GM19395 (cell line): ENCODE data around the gene PTPRD.

Experiments
- ATAC-seq: cut with Tn5 transposase; IDR thresholded peaks from one replicate; pipeline ENCODE4 v1.9.1; 2021; ENCODE audit warnings: mild to moderate bottlenecking, moderate library complexity; ENCODE audit not compliant: unreplicated experiment

Gene PTPRD

DNA sequence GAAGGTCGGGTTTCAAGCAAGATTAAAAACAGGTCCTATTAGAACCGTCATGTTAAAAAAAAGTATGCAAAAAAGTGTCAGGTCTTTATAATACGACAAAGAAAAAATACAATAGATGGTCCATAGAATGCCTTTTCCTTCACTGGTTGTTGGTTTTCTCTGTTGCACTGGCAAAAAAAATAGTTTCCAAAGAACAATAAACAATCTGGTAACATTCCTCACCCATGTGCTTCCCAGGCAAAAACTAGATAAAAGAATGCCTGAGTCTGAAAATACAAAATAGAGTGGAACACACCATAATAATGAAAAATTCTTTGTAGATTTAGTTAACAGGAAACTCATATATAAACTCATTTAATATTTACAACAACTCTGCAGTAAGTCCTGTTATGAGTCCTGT lies 2223.3 kb downstream of the PTPRD start:
- no peak for ATAC-seq

DNA sequence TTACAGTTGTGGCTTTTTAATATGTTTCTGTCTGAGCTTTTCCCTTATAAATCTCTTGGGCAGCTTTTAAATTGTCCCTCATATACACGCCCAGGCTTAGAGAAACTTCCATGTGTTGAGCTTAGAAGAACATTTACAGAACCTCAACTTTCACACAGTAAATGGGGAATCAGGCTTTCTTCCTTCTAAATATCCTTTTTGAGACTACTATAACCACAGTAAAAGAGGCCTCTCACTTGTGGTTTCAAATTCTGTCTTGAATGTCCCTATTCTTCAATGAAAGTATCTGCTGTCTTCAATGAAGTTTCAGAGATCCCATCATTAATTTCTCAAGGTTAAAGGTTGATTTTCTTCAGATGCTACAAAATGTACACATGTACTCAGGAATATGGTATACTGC lies 2224.7 kb downstream of the PTPRD start:
- no peak for ATAC-seq

DNA sequence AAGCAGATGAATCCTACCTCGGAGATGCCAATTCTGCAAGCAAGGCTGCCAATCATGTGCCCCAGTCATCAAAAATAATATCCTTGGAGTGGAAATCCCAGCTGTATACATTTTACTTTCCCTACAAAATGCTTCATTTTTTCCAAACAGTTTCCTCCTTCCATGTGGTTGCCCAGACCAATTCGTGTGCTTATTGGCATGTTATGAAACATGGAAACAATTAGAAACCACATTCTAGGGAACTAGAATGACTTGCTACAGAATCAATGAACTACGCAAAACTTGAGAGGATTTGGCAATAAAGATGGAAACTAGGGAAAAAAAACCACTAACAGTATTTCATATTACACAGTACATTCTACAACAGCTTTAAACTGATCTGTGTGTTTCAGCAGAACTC lies 2228.7 kb downstream of the PTPRD start:
- no peak for ATAC-seq

DNA sequence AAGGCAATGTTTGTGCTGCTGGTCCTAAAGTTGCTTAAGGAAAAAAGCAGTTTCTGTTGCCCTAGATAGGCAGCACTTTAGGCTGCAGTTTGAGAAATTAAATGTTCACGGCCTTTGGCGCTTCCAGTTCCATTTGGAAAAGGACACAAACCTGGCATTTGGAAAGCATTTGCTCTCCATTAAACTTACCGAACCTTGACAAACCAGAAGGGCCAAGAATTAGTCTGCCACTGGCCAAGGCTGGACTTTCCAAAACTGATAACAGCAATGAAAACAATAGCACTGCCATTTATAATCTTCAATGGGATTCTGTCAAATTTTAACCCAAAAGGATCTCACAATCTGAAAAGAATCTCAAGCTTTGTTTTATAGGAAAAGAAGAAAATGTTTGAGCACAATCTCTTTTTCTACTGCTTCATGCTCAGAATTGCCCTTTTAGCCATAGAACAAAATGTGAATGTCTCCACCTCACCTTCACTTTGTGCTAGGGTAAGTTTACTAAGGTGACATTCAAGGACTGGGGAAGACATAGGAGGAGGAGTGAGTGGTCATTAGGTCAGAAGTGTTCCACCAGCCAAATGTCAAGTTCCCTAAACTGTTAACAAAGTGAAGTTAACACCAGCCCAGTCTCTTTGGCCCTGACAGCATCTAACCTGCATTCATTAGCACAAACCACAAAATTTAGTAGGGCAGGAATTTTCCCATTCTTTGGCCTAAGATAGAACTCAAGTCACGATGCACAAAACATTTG lies 2229.8 kb downstream of the PTPRD start:
- no peak for ATAC-seq

DNA sequence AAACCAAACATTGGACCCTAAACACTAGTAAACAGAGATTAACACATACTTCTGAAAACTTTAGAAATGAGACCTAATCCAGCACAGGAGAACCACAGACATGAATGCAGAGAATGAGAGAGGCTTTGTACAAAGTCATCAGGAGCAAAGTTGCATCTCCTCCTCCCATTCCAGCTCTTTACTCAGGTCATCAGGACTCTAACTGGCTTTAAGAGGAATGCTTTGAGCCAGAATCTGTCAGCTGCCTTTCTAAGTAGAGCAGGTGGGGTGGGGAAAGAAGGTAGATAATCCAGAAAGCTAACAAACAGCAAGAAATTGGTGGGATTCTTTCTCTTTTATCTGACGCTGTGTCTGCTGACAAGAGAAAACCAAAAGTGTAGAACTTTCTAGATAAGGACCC lies 2230.5 kb downstream of the PTPRD start:
- no peak for ATAC-seq

DNA sequence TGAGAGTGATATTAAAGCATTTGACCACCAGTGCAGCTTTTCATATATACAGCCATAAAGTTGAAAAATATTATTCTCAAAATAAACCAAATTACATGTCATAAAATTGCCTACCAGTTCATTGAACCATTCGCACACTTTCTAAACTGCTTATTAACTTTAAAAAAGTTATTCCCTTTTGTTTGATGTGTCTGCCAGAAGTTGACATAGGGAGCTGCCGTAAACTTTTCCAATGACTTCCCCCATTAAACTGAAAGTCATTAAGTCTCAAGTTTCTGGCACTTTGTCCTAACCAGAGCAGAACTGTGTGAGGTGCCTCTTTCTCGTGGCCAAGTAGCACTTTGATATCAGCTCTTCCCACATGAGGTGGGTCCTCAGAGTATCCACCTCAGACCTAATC lies 2231.2 kb downstream of the PTPRD start:
- ATAC-seq = no peak

DNA sequence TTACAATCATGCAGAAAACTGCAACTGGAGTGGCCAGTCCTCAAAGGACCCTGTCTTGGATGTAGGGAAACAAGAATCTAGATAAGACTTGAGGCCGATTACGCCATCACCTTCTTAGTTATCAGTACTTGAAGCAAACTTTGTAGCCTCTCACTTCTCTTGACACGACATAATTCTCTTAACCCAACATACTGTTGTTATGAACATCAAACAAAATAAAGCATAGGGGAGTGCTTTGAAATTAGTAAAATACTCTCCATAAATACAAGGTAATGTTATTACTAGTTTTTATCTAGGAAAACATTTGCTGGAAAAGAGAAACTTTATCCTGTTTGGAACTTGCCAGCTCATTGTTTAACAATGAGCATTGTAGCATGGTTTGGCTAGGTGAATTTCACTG lies 2238.3 kb downstream of the PTPRD start:
- ATAC-seq = no peak

DNA sequence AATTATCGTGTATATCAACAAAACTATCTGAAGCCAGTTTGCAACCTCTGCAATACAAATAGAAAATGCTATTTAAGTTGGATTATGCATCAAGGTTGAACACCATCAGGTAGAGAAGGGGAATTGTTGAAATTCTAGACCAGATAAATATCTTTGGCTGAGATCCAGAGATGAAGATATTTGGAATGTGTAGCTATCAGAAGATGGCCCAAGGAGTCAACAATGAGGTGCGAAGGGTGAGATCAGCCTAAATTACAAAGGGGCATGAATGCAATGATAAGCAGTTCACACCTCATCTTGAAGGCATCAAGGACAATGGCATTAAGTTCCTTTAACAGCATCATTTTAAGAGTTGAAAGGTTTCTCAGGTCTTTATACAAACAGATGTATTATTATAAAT lies 2241.1 kb downstream of the PTPRD start:
- ATAC-seq = no peak

DNA sequence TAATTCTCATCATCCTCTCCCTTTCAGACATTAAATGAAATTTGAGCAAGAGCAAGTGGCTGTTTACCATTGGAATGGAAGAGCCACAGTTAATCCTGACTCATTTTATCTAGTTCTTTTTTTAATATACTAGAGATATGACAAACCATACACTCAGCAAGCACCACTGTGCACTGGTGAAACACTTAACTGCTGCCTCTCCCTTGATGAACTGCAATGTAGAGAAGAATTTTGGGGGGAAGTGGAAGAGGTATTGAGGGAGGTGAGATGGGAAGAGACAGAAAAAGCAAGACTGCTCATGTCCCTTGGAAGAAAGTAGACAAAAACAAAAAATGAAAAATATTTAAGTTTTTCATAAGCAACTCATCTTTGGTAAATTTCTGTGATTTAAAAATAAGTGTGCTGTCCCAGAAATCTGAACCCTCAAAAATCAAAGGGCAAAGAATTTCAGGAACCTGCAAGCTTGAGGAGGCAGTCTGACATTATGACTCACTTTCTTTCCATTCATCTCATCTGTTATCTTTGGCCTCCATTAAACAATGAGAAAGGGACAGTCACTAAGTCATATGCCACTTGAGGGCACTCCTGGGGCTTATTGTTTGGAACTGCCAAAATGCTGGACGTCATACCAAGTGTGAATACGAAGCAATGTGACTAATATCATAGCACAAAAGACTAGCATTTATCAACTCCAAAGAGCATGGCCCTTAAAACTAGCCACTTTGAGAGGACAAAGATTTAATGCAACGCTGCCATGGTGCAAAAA lies 2246.5 kb downstream of the PTPRD start:
- ATAC-seq = no peak

DNA sequence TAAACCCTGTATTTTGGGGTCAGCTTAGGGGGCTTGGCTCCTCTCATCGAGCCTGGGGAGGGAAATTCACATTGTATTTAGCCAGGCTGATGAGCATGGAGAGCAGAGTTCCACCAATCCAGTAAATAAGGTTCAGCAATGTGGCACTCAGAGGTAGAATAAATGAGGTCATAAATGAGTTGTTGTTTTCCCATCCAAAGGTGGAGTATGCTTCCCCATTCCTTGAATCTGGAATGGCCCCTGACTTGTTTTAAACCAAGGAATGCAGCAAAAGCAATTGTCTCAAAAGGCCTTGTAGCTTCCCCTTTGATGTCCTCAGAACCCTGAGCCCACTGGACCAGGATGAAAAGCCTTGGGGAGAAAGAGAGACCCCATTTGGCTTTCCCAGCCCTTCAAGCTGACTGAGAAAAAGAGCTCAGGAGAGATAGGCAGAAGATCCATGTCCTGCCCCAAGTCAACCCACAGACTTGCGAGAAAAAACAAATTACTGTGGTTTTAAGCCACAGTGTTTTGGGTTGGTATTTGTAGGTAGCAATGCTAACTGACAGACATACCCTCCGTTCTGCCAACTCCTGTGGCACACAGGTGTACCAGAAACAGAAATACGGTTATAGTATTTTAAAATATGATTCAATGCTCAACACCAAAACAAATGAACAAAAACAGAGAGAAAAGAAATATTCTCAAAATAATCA lies 2247.2 kb downstream of the PTPRD start:
- ATAC-seq = no peak

DNA sequence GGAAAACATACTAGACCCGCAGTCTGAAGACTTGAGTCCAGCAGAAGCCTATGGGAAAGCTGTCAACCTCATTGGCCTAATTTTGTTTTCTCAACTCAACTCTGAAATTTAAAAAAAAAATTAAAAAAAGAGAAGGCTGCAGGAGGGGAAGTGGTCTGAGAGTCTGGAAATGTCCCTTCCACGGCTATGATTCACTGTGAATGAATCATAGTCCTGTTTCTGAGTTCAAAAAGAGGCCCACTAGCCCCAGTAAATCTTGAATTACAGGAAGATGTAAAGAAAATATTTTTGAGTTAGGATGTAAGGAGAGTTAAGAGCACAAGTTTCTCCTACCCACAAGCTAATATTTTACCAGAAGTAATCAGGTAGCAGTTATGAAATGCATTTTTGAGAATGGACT lies 2247.8 kb downstream of the PTPRD start:
- ATAC-seq = no peak

DNA sequence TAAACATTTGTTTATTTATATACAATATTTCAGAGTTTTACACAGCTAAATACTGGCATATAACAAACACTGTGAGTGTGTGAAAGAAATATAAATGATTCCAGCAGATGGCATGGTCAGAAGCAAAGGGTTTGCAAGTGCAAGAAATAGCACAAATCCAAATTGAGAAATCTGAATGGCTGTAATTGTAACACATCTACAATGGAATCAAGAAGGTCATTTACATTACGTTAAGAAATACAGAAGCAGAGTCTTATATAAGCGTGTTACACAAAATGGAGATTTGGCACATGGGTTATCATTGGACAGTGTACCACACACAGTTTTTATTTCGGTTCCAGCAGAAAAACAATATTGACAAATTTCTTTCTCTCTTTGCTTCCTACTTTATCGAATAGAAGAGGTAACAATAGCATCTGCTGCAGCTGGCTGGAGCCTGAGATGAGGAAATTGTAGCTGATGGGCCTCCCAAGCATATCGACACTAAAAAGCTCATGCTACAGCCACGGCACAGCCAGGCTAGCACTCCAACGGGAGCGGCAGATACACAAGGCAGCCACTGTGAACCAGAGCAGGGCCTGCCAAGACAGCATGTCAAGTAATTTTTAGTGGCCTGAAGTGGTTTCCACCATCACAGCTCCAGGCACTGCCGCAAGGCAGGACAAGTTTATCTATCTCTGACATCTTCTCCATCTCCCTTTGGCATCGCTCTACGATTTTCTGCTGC lies 2248.6 kb downstream of the PTPRD start:
- ATAC-seq = no peak

DNA sequence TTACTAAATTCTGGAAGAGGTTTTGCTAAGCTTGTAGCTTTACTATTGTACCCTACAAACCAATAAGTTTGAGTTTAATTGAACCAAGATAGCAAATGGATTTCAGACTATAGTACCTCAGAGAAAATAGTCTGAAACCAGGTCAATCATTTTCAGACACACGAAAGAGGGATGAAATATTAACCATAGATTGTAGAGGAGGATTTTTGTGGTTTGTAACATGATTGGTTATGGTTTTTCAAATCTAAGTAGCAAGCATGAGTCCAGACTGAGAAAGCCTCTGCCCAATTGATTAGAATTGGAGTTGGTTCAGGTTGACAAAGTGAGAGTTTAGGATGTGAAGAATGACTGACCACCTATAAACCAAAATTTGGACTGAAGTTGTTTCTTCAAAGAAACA lies 2250.6 kb downstream of the PTPRD start:
- ATAC-seq = peak; percentile 66

DNA sequence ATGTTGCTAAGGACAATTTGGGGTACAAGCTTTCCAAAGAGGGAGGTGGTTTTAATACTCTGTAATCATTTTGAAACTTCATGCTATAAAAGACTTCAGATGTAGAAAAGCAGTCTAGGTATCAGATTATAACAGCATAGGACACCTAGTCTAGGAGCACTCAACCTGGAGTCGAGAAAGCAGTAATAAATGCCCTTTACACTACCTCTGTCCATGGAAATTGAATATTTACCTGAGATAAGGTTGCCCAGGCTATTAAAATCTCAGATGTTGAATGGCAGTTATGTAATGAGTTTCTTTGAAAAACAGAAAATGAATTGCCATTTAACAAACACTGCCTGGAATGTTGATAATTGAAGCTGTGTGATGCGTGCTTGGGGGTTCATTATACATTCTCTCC lies 2251.4 kb downstream of the PTPRD start:
- ATAC-seq = no peak

DNA sequence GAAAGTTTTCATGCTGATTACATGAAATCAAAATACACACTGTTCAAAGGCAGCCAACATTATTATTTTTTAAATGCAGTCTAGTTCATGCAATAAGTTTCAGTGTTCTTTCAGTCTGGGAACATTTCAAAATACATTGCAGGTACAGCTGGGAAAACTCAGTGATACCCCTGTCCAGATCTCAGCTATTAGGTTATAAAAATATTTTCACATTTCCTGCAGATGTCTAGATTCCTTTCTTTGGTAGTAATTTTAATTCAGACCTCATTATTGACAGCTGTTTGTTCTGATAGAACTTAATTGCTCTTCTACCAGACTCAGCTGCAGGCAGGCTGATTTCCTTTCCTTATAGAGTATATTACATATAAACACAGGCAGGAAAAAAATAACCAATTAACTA lies 2256.4 kb downstream of the PTPRD start:
- no peak for ATAC-seq

DNA sequence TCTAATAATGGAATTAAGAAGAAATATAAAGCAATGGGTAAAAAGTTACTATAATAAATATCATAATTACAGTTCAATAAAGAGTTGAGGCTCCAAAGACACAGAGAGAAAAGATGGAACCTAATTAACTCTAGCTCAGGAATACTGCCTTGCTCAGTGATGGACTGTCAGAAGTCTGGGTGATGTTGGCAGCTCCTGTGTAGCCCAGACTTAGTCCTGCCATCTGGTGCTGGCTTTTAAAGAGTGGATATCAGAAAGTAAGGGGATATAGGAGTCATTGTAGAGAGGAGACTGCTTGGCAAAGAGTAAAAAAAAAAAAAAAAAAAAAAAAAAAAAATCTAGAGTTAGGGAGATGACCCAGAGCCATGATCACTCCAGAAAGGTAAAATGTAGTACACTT lies 2261.4 kb downstream of the PTPRD start:
- no peak for ATAC-seq

DNA sequence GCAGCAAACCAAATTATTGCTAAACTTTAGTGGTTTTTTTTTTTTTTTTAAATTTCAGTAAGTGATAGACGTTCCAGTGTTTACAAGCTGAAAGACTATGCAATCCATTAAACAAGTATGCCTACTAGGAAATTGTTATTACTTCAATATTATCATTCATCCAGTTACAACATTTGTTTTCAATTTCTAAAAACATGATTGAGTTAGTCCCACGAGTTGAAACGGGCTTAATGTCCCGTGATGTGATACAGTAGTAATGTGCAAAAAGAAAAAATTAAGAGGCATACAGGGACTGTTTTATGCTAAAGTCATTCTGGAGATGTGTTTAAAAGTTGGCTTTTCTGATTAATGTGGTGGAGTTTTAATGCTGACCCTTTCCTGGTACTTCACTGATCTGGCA lies 2262.9 kb downstream of the PTPRD start:
- ATAC-seq = no peak

DNA sequence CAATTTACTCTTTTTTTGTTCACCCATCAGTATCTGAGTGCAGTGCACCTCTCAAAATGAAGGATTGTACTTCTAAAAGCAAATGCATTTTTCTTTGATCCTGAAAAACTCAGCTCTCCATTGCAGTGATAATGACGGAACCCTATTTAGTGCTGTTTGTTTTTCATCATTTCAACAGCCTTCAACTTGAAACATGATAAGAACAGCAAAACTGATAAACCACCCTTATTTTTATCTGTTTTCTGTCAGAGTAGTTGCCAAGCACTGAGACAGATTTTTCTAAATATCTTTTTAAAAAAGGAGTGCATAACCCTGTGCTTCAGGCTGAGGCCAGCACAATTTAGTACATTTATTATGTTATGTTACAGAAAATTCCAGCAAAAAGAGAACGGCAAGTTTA lies 2263.4 kb downstream of the PTPRD start:
- ATAC-seq = no peak

DNA sequence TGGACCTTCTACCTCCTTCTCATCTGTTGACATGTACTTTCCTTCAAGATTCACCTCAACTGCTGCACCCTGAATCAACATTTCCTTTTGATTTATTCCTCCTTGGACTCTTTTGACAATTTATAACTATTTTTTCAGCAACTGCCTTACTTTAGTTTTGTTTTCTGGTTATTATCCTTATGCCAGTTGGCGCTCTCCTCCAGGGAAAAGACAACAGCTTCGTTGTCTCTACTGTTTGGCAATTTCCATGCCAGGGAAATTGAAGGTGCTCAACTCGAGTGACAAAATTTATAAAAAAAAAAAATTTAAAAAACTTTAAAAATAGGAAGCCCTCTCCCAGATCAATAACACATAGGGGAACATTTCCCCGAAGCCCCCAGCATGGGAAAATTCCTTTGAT lies 2264.0 kb downstream of the PTPRD start:
- no peak for ATAC-seq

DNA sequence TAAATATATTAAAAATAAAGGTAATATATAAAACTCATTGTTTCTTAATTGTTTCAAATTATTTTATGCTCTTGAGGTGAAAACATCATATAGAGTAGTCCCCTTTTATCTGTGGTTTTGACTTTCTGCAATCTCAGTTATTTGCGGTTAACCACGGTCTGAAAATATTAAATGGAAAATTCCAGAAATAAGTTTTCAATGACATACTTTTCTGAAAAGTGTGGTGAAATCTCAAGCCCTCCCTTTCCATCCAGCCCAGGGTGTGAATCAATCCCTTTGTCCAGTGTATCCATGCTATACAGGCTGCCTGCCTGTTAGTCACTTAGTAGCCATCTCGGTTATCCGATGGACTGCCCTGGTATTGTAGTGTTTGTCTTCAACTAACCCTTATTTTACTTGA lies 2266.5 kb downstream of the PTPRD start:
- no peak for ATAC-seq

DNA sequence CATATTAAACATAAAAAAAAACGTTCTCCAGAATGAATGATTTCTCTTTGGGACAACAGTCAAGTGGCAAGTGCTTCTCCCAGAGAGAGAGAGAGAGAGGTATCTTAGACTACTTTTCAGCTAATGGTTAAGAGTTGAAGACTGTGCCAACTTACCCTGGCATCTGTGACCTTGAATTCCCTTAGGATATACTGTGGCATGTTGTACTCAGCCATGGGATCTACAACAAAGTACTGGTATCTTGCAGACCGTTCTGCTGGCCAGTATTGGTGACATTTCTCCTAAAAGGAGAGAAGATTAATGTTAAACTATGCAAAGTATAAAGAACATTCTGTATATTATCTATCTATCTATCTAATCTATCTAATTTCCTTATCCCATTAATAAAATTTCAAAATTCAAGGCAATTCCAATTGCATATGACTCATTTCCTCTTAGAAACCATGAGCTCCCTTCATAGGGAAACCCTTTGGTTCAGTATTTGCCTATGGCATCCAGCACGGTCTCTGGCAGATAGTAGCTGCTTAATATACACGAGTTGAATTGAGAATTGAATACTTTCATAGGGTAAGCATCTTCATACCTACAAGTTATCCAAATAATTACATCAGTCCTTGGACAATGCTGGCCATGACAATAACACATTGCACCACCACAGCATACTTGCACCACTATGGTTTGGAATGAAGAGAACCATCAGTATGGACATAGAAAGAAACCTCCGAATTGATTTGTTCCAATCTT lies 2273.9 kb downstream of the PTPRD start:
- ATAC-seq = no peak
